Bronchial epithelial cell (primary cell): ENCODE data around the gene TMEM203. TPM values are rescaled to one million over a fixed set of nuclear protein-coding genes. Genes with fewer than 3 reads are reported as not detected.
A peak's percentile ranks its signal among the peaks of the same experiment; 100 is the strongest.

Experiments
- DNase-seq: peaks from one replicate; pipeline ENCODE4 v3.0.0-alpha.2; 2010; ENCODE audit warnings: low read depth
- FAIRE-seq: peaks from 2 replicates; lab custom pipeline; 2011; peaks lifted over from hg19 to GRCh38; lab: Jason Lieb, UNC
- H3K27me3 ChIP-seq: 2 replicates; pipeline ENCODE4 v1.5.1; 2011; ENCODE audit warnings: low read length; ENCODE audit not compliant: control insufficient read depth, insufficient read depth
- H3K36me3 ChIP-seq: 2 replicates; pipeline ENCODE4 v1.5.1; 2011; ENCODE audit warnings: low read length; ENCODE audit not compliant: control insufficient read depth, insufficient read depth
- H3K4me3 ChIP-seq: 2 replicates; pipeline ENCODE4 v1.5.1; 2011; ENCODE audit warnings: mild to moderate bottlenecking, low read depth, low read length, control low read depth
- CTCF ChIP-seq: IDR thresholded peaks from 2 replicates; pipeline ENCODE4 v1.5.1; 2011; ENCODE audit warnings: mild to moderate bottlenecking, moderate library complexity, low read length, control low read depth, inconsistent platforms; ENCODE audit not compliant: insufficient read depth, severe bottlenecking
- total RNA-seq: library from RNA; depleted of rRNA; stranded (reverse); fragments of >200 nt; gene quantifications from 2 replicates; pipeline ENCODE4 v1.2.1, GENCODE V29; 2014

TMEM203 gene
- total RNA-seq, 1 donor from 2014 or later, result 39.2 TPM

- FAIRE-seq (no peak), DNase-seq (no peak)
- no peaks in the 10 kb centered on the region for H3K27me3 ChIP-seq
- peak; percentile 29 for TF ChIP-seq CTCF
- no peak overlapping the region for H3K4me3 ChIP-seq
- peaks cover 21% of the 10 kb centered on the region for H3K36me3 ChIP-seq
Observed at GRCh38 chr9:137190315-137190856, 15.1 kb downstream of the TMEM203 start.

- DNase-seq (no peak), FAIRE-seq (no peak)
- H3K4me3 ChIP-seq, result peak overlapping the region; percentile 55
- H3K36me3 ChIP-seq, result peaks cover 25% of the 10 kb centered on the region
- TF ChIP-seq CTCF, result no peak
- H3K27me3 ChIP-seq, result no peaks in the 10 kb centered on the region
Observed at GRCh38 chr9:137189297-137190295, 15.9 kb downstream of the TMEM203 start.

DNA sequence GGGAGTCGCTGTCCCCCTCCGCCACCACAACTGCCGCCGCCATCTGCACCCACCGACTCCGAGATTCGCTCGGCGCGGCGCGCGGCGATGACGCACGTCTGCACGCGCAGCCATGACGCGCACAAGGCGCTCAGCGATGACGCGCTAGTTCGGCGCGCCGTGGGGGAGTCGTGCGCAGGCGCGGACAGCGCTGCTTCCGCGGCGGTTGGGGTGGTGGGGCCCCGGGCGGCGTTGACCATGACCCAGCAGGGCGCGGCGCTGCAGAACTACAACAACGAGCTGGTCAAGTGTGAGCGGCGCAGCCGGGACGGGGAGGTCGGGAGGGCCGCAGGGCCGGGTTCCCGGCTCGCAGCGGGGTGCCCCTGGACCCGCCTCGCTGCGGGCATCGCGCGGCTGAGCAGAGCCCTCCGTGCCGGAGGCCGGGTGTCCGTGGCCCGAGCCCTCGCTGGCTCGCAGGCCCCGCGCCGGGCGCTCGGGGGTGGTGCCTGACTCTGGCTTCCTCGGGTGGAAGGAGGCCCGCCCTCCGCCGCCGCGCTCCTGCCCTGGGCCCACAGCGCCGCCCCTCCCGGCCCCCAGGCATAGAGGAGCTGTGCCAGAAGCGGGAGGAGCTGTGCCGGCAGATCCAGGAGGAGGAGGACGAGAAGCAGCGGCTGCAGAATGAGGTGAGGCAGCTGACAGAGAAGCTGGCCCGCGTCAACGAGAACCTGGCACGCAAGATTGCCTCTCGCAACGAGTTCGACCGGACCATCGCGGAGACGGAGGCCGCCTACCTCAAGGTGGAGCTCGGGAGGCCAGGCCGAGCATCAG lies 16.8 kb downstream of the TMEM203 start, which contains the start of the genes ANAPC2 and SSNA1:
TSS of gene ANAPC2 (minus strand) at position 71 of the 807 bp plus-strand sequence. CDS start at position 43, 28 bp downstream.
TSS of gene SSNA1 (plus strand) at position 187 of the 807 bp plus-strand sequence. CDS start at position 238, 51 bp downstream.
- Histone ChIP-seq H3K36me3 (peaks cover 30% of the 10 kb centered on the region), H3K4me3 (peak within 1 kb of the TSS; percentile 55), H3K27me3 (no peaks in the 10 kb centered on the region)
- DNase-seq (peak; percentile 80), FAIRE-seq (no peak)
- peak; percentile 72 for TF ChIP-seq CTCF

GRCh38 chr9:137188086-137188489 lies 17.4 kb downstream of the TMEM203 start:
- Histone ChIP-seq H3K4me3 (peak overlapping the region; percentile 55), H3K27me3 (no peaks in the 10 kb centered on the region), H3K36me3 (peaks cover 34% of the 10 kb centered on the region)
- TF ChIP-seq CTCF, result no peak
- no peak for DNase-seq
- no peak for FAIRE-seq

DNA sequence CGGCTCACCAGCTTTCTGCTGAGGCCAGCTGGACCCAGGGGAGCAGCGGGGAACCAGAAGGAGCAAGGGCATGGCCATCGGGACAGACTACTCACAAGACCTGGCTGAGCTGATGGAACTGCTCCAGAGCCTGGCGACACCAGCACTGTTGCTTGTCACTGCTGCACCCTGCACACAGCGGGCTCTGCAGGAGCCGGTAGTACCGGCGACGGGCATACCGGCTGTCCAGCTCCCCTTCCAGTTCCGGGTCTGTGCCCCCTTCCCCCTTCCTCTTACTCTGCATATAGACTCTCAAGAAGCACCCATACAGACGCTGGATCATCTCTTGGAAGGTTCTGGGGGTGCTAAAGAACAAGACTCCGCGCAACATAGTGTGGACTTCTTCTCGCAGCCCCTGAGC lies 18.1 kb downstream of the TMEM203 start:
- no peak for TF ChIP-seq CTCF
- peaks cover 39% of the 10 kb centered on the region for H3K36me3 ChIP-seq
- FAIRE-seq, result peak; percentile 86

More for the DNA sequence above, 18.1 kb downstream of the TMEM203 start:
- no peak for DNase-seq
- peak overlapping the region; percentile 55 for H3K4me3 ChIP-seq
- H3K27me3 ChIP-seq, result no peaks in the 10 kb centered on the region
